ENCODE measurements around the gene THSD4.

THSD4 gene

DNA sequence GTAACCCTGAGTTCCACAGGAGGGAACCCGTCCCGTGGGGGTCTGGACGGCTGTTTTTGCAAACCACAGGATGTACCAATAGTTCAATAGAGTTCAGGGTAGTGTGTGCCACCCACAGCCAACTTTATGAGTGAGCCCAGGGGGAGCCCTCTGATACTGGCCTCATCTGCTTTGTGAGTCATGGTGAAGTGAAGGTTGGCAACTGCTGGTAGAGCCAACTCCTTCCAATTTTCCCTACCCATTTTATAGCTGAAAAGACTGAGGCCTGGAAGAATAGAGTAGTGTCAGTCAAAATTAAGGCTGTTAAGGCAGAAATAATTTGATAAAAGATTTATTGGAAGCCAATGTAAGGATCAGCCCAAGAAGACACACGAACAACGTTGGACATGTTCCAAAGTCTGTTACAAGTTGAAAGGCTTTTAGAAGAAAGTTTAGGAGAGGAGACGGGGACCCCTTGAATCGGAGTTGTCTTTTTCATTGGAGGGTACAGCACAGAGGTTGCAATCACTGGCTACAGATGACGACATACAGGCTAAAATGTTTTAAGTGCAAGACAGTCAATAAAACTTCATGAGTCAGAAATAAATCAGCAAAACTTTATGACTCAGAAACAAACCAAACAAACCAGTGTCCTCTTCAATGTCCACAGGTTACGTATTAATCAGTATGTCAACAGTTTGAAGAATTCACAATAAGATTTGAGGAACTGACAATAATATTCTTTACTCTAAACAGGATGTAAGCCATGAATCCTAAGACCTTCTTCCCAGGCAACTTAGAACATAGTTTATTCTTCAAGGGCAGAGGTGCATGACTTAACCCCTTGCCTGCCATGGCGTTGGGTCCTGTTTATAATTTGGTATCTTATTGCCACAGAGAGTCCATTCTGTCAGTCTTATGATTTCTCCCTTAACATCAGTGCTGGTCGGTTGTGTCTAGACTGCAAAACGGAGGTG, 632.1 kb downstream of the THSD4 start:
- no peak for DNase-seq

GRCh38 chr15:71748293-71748718, 633.0 kb downstream of the THSD4 start:
- no peak for DNase-seq

DNA sequence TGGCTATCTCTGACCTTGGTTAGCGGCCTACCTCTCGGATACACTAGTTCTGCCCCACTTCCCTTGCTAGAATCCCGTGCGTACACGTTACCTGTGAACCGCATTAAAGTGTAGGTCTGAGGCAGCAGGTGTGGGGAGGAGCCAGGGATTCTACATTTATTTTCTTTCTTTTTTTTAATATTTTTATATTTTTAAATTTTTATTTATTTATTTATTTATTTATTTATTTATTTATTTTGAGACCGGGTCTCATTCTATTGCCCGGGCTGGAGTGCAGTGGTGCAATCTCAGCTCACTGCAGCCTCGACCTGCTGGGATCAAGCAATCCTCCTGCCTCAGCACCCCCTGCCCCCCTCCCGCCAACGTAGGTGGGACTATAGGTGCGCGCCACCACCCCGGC, 634.2 kb downstream of the THSD4 start:
- DNase-seq = no peak

DNA sequence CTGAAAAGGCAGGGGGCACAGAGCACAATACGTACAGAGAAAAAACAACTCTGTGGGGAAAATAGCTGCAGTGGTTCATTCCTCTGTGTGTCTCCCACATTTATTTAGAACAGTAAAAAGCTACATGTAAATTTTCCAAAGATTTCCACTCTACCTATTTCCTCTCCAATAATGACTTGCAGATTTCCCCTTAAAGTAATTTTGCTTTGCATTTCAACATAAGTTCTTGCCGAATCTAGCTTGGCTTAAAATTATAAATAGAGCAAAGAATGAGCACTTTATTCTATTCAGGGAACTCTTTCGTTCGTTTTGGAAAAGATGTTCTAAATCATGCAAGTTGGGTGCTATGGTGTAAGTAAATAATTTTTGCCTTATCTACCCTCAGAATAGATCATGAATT, 636.9 kb downstream of the THSD4 start:
- DNase-seq = no peak

DNA sequence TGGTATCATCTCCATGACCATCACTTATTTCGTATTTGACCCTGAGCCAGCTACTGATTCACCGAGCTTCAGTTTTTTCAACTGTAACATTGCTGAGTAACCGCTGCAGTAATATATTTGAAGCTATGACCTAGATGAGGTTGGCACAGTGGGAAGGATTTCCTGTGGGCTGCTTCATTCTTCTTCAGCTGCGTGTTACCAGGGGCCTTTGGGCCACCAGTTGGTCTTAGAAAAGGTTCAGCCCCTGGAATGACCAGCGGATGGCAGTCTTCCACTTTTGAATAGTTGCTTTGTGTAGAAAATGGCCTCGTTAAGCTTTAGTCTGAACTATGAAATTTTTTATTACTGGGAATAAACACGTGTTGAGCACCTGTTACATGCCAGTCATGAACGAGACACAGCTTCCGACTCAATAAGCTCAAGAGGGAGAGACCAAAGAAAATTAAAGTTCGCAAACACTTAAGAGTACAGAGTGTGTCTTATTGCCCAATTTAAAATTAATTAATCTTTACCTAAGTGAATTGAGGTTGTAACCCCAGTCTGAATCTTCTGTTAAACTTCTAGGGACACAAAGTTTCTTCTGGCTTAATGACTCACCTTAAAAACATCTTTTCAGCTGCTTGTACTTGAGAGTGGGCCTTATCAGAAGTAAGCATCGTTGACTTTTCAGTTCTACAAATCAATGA, 637.5 kb downstream of the THSD4 start:
- peak; percentile 14 to 46 for DNase-seq

DNA sequence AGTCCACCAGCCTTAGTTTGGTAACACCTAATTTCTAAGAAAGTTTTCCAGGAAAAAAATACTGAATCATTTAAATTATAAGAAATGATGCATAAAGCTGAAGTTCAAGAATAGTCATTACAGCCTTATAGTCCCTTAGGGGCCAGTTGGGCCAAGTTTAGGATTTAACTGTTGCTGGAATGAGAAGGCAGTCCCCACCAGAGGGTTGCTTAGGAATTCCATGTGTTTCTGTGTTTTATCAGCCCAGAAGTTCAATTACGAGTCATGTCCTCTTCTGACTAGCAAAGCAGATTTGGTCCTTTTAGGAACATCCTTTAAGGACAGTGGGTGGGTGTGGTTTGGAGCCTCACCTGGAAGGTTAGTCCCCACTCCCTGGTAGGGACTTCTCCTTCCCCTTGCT, 638.1 kb downstream of the THSD4 start:
- DNase-seq = no peak

DNA sequence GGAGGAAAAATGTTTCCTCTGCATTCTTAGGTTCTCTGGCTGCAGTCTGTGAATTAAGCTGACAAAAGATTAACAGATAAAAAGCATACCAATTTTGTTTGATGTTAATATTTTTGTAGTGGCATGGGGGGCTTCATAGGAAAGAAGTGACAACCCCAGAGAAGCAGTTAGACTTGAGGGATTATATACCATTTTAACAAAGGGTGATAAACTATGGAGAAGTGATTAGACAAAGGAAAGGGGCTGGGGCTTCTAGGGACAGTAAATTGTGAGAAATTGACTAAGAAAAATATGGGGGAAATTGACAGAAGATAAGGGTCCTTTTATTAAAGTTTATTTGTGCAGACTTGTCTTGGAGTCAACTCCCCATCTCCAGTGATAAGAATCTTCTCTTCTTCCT, 639.4 kb downstream of the THSD4 start:
- DNase-seq = no peak

- no peak for DNase-seq
Observed at GRCh38 chr15:71755092-71755970, 640.1 kb downstream of the THSD4 start.

DNA sequence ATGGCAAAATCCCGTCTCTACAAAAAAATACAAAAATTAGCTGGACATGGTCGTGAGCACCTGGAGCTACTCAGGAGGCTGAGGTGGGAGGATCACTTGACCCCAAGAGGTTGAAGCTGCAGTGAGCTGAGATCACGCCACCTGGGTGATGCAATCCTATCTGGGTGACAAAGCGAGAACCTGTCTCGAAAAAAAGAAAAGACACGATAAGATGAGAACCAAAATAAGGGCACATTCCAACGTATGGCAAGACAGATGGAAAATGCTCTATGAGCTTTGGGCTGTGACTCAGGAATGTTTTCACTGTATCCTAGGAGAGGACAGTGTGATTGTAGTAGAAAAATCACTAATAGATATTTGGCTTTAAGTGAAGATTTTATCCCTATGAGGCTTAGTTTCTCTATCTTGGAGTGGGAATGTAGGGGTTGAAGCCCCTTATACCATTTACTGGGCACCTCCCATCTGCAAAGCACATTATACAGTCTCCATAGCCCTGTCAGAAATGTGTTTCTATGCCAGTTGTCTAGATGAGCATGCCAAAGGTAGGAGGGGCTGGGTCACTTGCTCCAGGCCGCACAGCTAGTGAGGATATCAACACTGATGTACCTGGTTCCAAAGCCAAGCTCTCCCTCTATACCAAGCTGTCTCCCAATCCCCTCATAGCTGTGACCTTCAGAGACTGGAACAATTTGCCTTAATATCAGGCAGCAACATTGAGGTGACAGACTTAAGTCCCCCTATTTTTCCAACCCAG, 641.5 kb downstream of the THSD4 start:
- DNase-seq = no peak

- DNase-seq = no peak
Observed at GRCh38 chr15:71757741-71758530, 642.7 kb downstream of the THSD4 start.

DNA sequence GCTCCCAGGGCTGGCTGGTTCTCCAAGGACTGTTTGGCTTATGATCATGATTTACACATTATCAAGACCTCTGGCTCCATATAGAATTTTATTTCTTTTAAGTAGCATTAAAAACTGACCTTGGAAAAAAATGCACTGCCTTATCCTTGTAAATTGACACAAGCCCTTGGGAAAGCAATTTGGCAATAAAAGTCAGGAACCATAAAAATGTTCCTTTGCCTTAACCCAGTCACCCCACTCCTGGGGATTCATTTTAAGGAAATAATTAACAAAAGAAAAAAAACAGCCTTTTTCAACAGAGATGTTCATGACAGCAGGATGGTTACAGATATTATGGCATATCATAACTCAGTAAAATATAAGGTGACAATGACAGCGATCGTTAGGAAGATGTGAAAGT, 643.4 kb downstream of the THSD4 start:
- DNase-seq = no peak

- DNase-seq = no peak
Observed at GRCh38 chr15:71760852-71761251, 645.6 kb downstream of the THSD4 start.

DNA sequence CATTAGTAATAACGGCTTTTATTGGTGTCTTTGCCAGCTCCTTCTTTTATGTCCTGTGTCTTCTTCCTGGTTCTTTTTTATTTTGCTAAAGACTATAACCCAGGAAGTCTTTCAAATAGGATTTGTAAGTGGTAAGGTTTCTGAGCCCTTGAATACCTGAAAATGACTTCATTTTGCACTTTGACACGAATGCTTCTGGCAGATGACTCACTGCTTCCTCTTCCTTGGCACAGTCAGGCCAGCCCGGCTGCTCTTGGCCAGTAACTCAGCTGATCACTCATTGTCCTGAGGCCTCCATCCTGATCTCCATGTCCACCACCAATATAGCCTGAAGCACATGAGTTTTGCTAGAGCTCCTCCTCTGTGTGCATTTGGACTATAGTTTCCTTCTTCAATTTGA, 646.4 kb downstream of the THSD4 start:
- DNase-seq = no peak

- DNase-seq = no peak
Observed at GRCh38 chr15:71768184-71768583, 652.9 kb downstream of the THSD4 start.

- DNase-seq = no peak
Observed at GRCh38 chr15:71773206-71773859, 658.1 kb downstream of the THSD4 start.

DNA sequence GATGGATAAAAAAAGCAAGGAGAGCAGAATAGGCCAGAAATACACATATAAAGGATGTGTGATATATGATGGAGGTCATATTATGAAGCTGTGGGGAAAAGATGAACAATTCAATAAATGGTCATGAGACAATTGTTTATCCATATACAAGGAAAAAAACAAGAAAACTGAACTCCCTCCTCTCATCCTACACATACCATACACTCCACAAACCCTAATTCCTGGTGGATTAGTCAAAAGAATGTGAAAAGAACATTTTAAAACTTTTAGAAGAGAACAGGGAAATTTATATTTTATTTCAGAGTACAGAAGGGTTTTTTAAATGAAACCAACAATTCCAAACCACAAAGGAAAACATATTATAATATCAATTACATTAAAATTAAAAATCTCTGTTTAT, 660.6 kb downstream of the THSD4 start:
- DNase-seq = no peak

GRCh38 chr15:71776304-71776703, 661.0 kb downstream of the THSD4 start:
- no peak for DNase-seq

DNA sequence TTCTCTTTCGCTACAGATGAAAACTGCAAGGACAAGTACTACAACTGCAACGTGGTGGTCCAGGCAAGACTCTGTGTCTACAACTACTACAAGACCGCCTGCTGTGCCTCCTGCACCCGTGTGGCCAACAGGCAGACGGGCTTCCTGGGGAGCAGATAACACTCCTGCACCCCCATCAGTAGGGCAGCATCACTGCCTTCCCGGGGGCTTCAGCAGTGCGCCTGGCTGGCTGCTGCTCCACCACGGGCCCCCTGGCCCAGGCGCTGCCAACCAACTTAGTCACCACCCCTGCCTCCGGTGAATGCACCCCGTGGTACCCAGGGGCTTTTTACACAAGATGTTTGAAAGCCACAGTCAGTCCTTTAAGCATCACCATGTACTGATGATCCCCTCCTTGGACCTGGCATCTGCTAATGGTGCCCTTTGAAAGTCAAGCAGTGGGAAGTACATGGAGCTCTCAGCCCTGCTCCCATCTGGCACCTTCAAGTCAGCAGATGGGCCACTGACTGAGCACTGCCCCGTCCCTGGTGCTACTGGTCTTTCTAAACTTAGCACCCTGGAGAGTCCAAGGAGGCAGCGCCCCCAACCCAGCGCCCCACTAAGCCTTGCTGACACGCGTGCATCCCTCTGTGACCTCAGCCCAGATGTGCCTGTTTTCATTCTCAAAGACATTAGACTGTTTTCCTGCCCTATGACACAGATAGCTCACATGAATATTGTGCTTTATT, 662.1 kb downstream of the THSD4 start:
- no peak for DNase-seq

DNA sequence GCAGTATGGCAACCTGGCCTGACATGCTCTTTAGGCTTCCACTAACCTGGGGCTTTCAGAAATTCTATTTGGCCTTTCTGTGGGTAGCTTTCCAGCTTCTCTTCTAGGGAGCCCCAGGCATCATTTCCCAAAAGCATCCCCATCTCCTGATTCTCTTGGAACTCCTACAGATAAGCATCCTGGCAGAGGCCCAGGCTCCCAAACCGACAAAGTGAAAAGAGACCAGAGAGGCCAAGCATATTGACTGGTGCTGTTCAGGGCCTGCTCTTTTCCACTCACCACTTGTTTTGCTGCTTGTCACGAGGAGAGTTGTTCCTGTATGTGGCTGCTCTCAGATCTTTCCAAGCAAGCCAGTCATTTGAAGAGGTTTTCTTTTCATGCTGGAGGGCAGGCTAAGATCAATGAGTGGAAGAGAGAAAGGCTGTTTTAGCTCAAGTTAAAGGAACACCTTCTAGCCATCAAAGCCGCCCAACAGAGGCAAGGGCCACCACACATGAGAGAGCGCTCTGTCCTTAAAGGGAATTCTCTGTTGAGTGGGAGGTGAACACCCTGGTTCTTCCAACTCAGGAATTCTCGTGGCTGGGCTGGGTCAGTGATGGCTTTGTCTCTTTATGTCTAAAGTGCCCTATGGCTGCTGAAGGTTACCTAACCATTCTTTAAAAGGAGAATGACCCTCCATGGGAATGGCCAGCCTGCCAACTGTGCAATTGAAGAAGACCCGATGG, 664.0 kb downstream of the THSD4 start:
- DNase-seq = no peak

Data from SHP77 (cell line).